ENCODE measurements around the gene CDC123. TPM values are rescaled to one million over a fixed set of nuclear protein-coding genes. Genes with fewer than 3 reads are reported as not detected.

The CDC123 gene
- total and polyA plus RNA-seq, 8 donors: 12.2 to 26.5 (median 21.1) TPM

DNA sequence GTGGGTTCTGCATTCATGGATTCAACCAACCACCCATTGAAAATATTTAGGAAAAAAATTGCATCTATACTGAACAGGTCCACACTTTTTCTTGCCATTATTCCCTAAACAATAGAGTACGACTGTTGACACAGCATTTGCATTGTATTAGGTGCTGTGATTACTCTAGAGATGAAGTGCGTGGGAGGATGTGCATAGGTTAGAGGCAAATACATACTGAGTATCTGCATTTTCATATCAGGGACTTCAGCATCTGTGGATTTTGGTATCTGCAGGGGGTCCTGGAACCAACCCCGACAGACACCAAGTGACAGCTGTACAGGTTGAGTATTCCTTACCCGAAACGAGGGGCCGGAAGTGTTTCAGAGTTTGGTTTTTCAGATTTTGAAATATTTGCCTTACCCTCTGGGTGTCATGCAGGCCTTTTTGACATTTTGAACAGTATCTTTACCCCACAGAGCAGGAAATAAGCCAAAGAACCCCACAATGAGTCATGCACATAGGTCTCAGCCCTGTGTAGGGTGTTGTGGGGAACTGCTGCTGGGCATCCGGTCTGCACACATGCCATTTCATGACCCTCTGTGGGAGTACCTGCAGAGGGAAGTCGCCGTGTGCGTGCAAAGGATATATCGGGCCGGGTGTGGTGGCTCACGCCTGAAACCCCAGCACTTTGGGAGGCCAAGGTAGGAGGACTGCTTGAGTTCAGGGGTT, 14.8 kb upstream of the CDC123 start:
- TF ChIP-seq, protein P1, sequence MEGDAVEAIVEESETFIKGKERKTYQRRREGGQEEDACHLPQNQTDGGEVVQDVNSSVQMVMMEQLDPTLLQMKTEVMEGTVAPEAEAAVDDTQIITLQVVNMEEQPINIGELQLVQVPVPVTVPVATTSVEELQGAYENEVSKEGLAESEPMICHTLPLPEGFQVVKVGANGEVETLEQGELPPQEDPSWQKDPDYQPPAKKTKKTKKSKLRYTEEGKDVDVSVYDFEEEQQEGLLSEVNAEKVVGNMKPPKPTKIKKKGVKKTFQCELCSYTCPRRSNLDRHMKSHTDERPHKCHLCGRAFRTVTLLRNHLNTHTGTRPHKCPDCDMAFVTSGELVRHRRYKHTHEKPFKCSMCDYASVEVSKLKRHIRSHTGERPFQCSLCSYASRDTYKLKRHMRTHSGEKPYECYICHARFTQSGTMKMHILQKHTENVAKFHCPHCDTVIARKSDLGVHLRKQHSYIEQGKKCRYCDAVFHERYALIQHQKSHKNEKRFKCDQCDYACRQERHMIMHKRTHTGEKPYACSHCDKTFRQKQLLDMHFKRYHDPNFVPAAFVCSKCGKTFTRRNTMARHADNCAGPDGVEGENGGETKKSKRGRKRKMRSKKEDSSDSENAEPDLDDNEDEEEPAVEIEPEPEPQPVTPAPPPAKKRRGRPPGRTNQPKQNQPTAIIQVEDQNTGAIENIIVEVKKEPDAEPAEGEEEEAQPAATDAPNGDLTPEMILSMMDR (IDR thresholded peaks at IDR 0.05): no peak
- Histone ChIP-seq H3K9me3 (no peaks in the 10 kb centered on the region), H3K27ac (no peak overlapping the region), H3K27me3 (no peaks in the 10 kb centered on the region), H3K4me1 (no peaks in the 10 kb centered on the region), H3K36me3 (peaks cover 0 to 29% (median 4%) of the 10 kb centered on the region in 3 donors), H3K4me3 (no peak overlapping the region)
- FAIRE-seq (no peak), ATAC-seq (peak in 3 of 4 donors; percentile 11 to 61 (median 51)), DNase-seq (no peak)
- intact Hi-C loops (cut with DNase I): loop anchor here in 1 of 3 donors (10.0 kb wide), 1 partner anchor 386 kb away; no protein-coding TSS in a partner anchor
- 94 to 97% methylated on average over 13 of the region's 13 CpGs for WGBS, 2 donors

DNA sequence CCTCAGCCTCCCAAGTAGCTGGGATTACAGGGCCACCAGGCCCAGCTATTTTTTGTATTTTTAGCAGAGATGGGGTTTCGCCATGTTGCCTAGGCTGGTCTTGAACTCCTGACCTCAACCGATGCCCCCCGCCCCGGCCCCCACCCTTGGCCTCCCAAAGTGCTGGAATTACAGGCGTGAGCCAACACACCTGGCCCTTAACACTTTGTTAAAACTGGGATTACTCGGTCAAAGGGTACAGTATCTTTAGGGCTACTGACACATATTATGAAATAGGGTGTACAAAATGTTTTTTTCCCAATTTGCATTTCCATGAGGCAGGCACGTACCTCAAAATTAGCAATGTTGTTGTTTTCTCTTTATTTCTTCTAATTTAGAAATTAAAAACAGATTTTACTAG, 11.8 kb upstream of the CDC123 start:
- TF ChIP-seq, protein P1 (IDR thresholded peaks at IDR 0.05): no peak
- intact Hi-C loops (cut with DNase I): loop anchor here in 1 of 3 donors (10.0 kb wide), 1 partner anchor 389 kb away; no protein-coding TSS in a partner anchor
- H3K4me3 ChIP-seq: no peak overlapping the region
- no peaks in the 10 kb centered on the region for H3K4me1 ChIP-seq
- no peak for ATAC-seq
- peaks cover 0 to 29% (median 4%) of the 10 kb centered on the region in 3 donors for H3K36me3 ChIP-seq
- DNase-seq: no peak
- H3K27ac ChIP-seq: no peak overlapping the region
- H3K9me3 ChIP-seq: no peaks in the 10 kb centered on the region
- 91 to 92% methylated on average over 7 of the region's 7 CpGs for WGBS, 2 donors
- FAIRE-seq: no peak
- H3K27me3 ChIP-seq: no peaks in the 10 kb centered on the region

DNA sequence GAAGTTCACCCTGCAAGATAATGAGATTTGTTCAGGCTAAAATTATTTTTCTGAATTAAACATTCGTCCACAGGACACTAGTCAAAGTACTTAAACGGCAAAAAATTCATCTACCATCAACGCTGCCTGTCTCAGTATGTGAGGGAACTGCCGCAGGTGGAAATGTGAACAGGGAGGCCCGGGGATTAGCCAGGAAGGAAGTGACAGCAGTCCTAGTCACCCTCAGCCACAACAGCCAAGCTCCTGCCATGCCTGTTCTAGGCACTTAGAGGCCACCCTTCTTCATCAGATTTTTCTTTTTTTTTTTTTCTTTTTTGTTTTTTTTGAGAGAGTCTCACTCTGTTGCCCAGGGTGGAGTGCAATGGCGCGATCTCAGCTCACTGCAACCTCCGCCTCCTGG, 9.7 kb upstream of the CDC123 start:
- Histone ChIP-seq H3K27ac (no peak overlapping the region), H3K36me3 (peaks cover 0 to 29% (median 4%) of the 10 kb centered on the region in 3 donors), H3K4me3 (no peak overlapping the region), H3K27me3 (no peaks in the 10 kb centered on the region), H3K4me1 (no peaks in the 10 kb centered on the region), H3K9me3 (no peaks in the 10 kb centered on the region)
- FAIRE-seq (no peak), ATAC-seq (no peak), DNase-seq (no peak)
- intact Hi-C loops (cut with DNase I): loop anchor here in 1 of 3 donors (10.0 kb wide), 1 partner anchor 392 kb away; no protein-coding TSS in a partner anchor
- WGBS, 2 donors: 88 to 89% methylated on average over 8 of the region's 8 CpGs
- TF ChIP-seq, protein P1 (IDR thresholded peaks at IDR 0.05): no peak

DNA sequence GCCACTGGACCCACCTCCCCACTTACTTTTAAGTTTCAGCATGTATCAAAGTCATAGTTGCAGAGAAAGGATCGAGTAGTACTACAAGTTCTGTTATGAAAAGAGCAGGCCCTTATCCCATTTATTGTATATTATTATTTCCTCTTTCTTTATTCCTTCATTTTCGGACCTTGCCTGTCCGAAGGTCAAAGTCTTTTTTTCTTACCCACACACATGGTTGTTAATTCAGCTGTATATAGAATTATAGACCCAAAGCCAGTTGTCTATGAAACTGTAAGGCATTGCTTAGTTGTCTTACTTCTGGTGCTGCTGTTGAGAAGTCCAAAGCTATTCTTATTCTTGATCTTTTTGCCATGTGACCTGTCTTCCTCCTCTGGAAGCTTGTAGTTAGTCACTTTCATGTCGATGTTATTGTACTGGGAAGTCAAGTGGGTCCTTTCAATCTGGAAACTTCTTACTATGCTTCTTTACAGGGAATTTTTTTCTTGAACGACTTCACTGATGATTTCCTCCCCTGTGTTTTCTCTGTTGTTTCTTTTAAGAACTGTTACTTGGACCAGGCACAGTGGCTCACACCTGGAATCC, 8.6 kb upstream of the CDC123 start:
- DNase-seq (no peak), ATAC-seq (no peak), FAIRE-seq (no peak)
- 81 to 89% methylated on average over 5 of the region's 5 CpGs for WGBS, 2 donors
- peaks cover 0 to 29% (median 4%) of the 10 kb centered on the region in 3 donors for H3K36me3 ChIP-seq
- intact Hi-C loops (cut with DNase I): loop anchor here in 1 of 3 donors (10.0 kb wide), 1 partner anchor 393 kb away; no protein-coding TSS in a partner anchor
- TF ChIP-seq, protein P1 (IDR thresholded peaks at IDR 0.05): no peak
- H3K27me3 ChIP-seq: no peaks in the 10 kb centered on the region
- no peaks in the 10 kb centered on the region for H3K4me1 ChIP-seq
- H3K27ac ChIP-seq: no peak overlapping the region
- H3K4me3 ChIP-seq: no peak overlapping the region
- no peaks in the 10 kb centered on the region for H3K9me3 ChIP-seq
